Lower leg skin (tissue), 3 donors: ENCODE data around the gene TXN.
"Not testable (repeated sequence)": the region's sequence is repeated elsewhere in the genome, so short reads cannot be mapped to it uniquely, and the experiment has no call there.

ENCODE experiments used
- POLR2A ChIP-seq, 2 donors: fragments of 450-650 bp; IDR thresholded peaks; one replicate each; pipeline ENCODE4 v1.6.1; 2016 to 2017; ENCODE audit warnings: antibody characterized with exemption in 2 of 2, mild to moderate bottlenecking in 1 of 2, moderate library complexity in 1 of 2
- TF ChIP-seq, protein P1 (sequence below), 3 donors: fragments of 450-650 bp; IDR thresholded peaks; one replicate each; pipeline ENCODE4 v1.5.1; 2016; ENCODE audit warnings: antibody characterized with exemption in 3 of 3, mild to moderate bottlenecking in 3 of 3, moderate library complexity in 2 of 3

DNA sequence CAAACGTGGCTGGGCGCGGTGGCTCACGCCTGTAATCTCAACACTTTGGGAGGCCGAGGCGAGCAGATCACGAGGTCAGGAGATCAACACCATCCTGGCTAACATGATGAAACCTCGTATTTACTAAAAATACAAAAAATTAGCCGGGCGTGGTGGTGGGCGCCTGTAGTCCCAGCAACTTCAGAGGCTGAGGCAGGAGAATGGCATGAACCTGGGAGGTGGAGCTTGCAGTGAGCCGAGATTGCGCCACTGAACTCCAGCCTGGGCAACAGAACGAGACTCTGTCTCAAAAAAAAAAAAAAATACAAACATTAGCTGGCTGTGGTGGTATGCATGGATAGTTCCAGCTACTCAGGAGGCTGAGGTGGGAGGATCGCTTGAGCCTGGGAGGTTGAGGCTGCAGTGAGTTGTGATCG, 60.2 kb downstream of the TXN start:
- TF ChIP-seq, protein P1, sequence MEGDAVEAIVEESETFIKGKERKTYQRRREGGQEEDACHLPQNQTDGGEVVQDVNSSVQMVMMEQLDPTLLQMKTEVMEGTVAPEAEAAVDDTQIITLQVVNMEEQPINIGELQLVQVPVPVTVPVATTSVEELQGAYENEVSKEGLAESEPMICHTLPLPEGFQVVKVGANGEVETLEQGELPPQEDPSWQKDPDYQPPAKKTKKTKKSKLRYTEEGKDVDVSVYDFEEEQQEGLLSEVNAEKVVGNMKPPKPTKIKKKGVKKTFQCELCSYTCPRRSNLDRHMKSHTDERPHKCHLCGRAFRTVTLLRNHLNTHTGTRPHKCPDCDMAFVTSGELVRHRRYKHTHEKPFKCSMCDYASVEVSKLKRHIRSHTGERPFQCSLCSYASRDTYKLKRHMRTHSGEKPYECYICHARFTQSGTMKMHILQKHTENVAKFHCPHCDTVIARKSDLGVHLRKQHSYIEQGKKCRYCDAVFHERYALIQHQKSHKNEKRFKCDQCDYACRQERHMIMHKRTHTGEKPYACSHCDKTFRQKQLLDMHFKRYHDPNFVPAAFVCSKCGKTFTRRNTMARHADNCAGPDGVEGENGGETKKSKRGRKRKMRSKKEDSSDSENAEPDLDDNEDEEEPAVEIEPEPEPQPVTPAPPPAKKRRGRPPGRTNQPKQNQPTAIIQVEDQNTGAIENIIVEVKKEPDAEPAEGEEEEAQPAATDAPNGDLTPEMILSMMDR (IDR thresholded peaks at IDR 0.05): not testable (repeated sequence)
- not testable (repeated sequence) for TF ChIP-seq POLR2A (IDR thresholded peaks at IDR 0.05)
